OCI-LY7 (cell line): ENCODE data around the gene TULP4. TPM values are rescaled to one million over a fixed set of nuclear protein-coding genes. Genes with fewer than 3 reads are reported as not detected.

ENCODE experiments used
- BruUV-seq: library from RNA; stranded (reverse); fragments of 400-500 nt; replicated peaks from 2 replicates; lab custom pipeline; 2021; lab: Mats Ljungman, UMichigan
- CTCF ChIA-PET: fragments of 300-600 bp; sonication (Branson Sonifier 250); formaldehyde crosslinking; loops from one replicate; lab custom pipeline; 2022; ENCODE audit warnings: antibody characterized with exemption; ENCODE audit not compliant: unreplicated experiment; lab: Charles Lee
- POLR2A ChIA-PET: fragments of 300-600 bp; sonication (Branson Sonifier 250); formaldehyde crosslinking; loops from one replicate; lab custom pipeline; 2022; ENCODE audit warnings: antibody characterized with exemption; lab: Charles Lee
- DNase-seq: peaks from one replicate; pipeline ENCODE4 v3.0.0-alpha.2; 2015; ENCODE audit warnings: low spot score
- H2AFZ ChIP-seq: fragments of 200-600 bp; sonication (generic), shearing (Covaris generic); 2 replicates; pipeline ENCODE4 v1.6.1; 2014; ENCODE audit warnings: mild to moderate bottlenecking, antibody characterized with exemption, low read length, moderate library complexity
- H3K27ac ChIP-seq: fragments of 200-600 bp; sonication (generic); 2 replicates; pipeline ENCODE4 v1.5.1; 2014; ENCODE audit warnings: mixed run types, low read depth, mild to moderate bottlenecking, moderate library complexity, low read length, inconsistent platforms; ENCODE audit not compliant: poor library complexity, severe bottlenecking
- H3K36me3 ChIP-seq: fragments of 200-600 bp; sonication (generic); 2 replicates; pipeline ENCODE4 v1.6.1; 2014; ENCODE audit warnings: mild to moderate bottlenecking, antibody characterized with exemption, low read length, moderate library complexity, mixed read lengths; ENCODE audit not compliant: insufficient read depth
- H3K4me1 ChIP-seq: fragments of 200-600 bp; sonication (generic); 2 replicates; pipeline ENCODE4 v1.5.1; 2014; ENCODE audit warnings: mild to moderate bottlenecking, low read length; ENCODE audit not compliant: insufficient read depth, poor library complexity, severe bottlenecking
- H3K4me2 ChIP-seq: fragments of 200-600 bp; sonication (generic); 2 replicates; pipeline ENCODE4 v1.6.1; 2014; ENCODE audit warnings: mild to moderate bottlenecking, low read length
- H3K4me3 ChIP-seq: fragments of 200-600 bp; sonication (generic); 2 replicates; pipeline ENCODE4 v1.5.1; 2014; ENCODE audit warnings: mild to moderate bottlenecking, low read depth, low read length; ENCODE audit not compliant: poor library complexity, severe bottlenecking
- H3K79me2 ChIP-seq: fragments of 200-600 bp; sonication (generic); 2 replicates; pipeline ENCODE4 v1.6.1; 2016; ENCODE audit warnings: low read depth, mild to moderate bottlenecking, low read length, moderate library complexity, mixed read lengths; ENCODE audit not compliant: insufficient read depth
- H3K9me2 ChIP-seq: fragments of 200-600 bp; sonication (generic); 2 replicates; pipeline ENCODE4 v1.6.1; 2016; ENCODE audit warnings: mild to moderate bottlenecking, low read length, mixed read lengths; ENCODE audit not compliant: insufficient read depth
- H3K9me3 ChIP-seq: fragments of 200-600 bp; sonication (generic); 2 replicates; pipeline ENCODE4 v1.6.1; 2014; ENCODE audit warnings: mild to moderate bottlenecking, mixed run types, low read length, mixed read lengths
- H4K20me1 ChIP-seq: fragments of 200-600 bp; sonication (generic); 2 replicates; pipeline ENCODE4 v1.6.1; 2014; ENCODE audit warnings: mild to moderate bottlenecking, antibody characterized with exemption, low read length, moderate library complexity, mixed read lengths; ENCODE audit not compliant: insufficient read depth
- CTCF ChIP-seq: fragments of 200-600 bp; sonication (generic); conservative IDR thresholded peaks from 2 replicates; pipeline ENCODE4 v1.5.1; 2014; ENCODE audit warnings: mild to moderate bottlenecking, antibody characterized with exemption, low read length, moderate library complexity, mixed read lengths
- EZH2phosphoT487 ChIP-seq: fragments of 200-600 bp; sonication (generic); IDR thresholded peaks from 2 replicates; pipeline ENCODE4 v1.6.1; 2018; ENCODE audit warnings: low read depth, borderline replicate concordance, mild to moderate bottlenecking, mixed run types, antibody characterized with exemption, low read length, moderate library complexity, mixed read lengths
- intact Hi-C: fragments of 100-400 bp; cut with micrococcal nuclease; formaldehyde crosslinking; loops from one replicate; pipeline ENCODE4 v1.10.0; 2022; ENCODE audit not compliant: unreplicated experiment
- total RNA-seq, 2 experiments: library from RNA; depleted of rRNA in 1 of 2; stranded (reverse); fragments of >200 nt in 1 of 2; shearing (Covaris generic) in 1 of 2; gene quantifications; 2 replicates each; pipeline ENCODE4 v1.2.3, GENCODE V29; 2014 to 2022

Gene TULP4
- total RNA-seq, 2 experiments from 2014 or later: 62.1 to 64.8 TPM

GRCh38 chr6:158290040-158290439, 22.2 kb upstream of the TULP4 start:
- DNase-seq: peak; percentile 79
- peaks cover 41% of the 10 kb centered on the region; the same call in 1 of the 2 replicates for H3K79me2 ChIP-seq
- POLR2A ChIA-PET: interaction anchor here (0.9 kb wide), 1 partner anchor 39 kb away, joined by 3 read pairs; no protein-coding TSS in a partner anchor
- H3K27ac ChIP-seq: peak overlapping the region; percentile 77
- CTCF ChIA-PET: interaction anchor here (0.5 kb wide), 1 partner anchor 166 kb away, joined by 3 read pairs; no protein-coding TSS in a partner anchor
- intact Hi-C loops: loop anchor here (2.0 kb wide), 2 partner anchors 47 to 57 kb away; no protein-coding TSS in a partner anchor
- peaks cover 11% of the 10 kb centered on the region; the same call in 1 of the 2 replicates for H4K20me1 ChIP-seq
- no TSS peak for BruUV-seq
- no peaks in the 10 kb centered on the region for H3K9me2 ChIP-seq
- peak overlapping the region; percentile 91 for H3K4me2 ChIP-seq
- H3K4me3 ChIP-seq: peak overlapping the region; percentile 61
- TF ChIP-seq EZH2phosphoT487: no peak
- TF ChIP-seq CTCF: no peak
- H3K4me1 ChIP-seq: peaks cover 49% of the 10 kb centered on the region
- peaks cover under 1% of the 10 kb centered on the region; the same call in 1 of the 2 replicates for H3K9me3 ChIP-seq
- no peak overlapping the region; the same call in 1 of the 2 replicates for H2AFZ ChIP-seq
- H3K36me3 ChIP-seq: peaks cover 21% of the 10 kb centered on the region

- BruUV-seq: no TSS peak
- peak overlapping the region; percentile 91 for H3K4me2 ChIP-seq
- DNase-seq: peak; percentile 85
- H3K36me3 ChIP-seq: peaks cover 27% of the 10 kb centered on the region
- H4K20me1 ChIP-seq: peaks cover 11% of the 10 kb centered on the region; the same call in 1 of the 2 replicates
- no peak overlapping the region for H2AFZ ChIP-seq
- CTCF ChIA-PET: no interaction called here
- H3K4me3 ChIP-seq: peak overlapping the region; percentile 61
- intact Hi-C loops: loop anchor here (2.0 kb wide), 2 partner anchors 48 to 58 kb away; no protein-coding TSS in a partner anchor
- H3K9me2 ChIP-seq: no peaks in the 10 kb centered on the region
- H3K79me2 ChIP-seq: peaks cover 41% of the 10 kb centered on the region; the same call in 1 of the 2 replicates
- TF ChIP-seq CTCF (no peak), EZH2phosphoT487 (no peak)
- peaks cover 49% of the 10 kb centered on the region for H3K4me1 ChIP-seq
- peak overlapping the region; percentile 77 for H3K27ac ChIP-seq
- H3K9me3 ChIP-seq: peaks cover 6% of the 10 kb centered on the region; the same call in 1 of the 2 replicates
- POLR2A ChIA-PET: interaction anchor here (1.2 to 1.5 kb wide), 2 partner anchors 9 to 47 kb away, joined by 3 to 5 read pairs; no protein-coding TSS in a partner anchor
These were observed 21.6 kb upstream of the TULP4 start for GRCh38 chr6:158290659-158291058.

- no peak overlapping the region for H2AFZ ChIP-seq
- TF ChIP-seq CTCF (no peak), EZH2phosphoT487 (no peak)
- ChIA-PET POLR2A (interaction anchor here (1.2 to 1.5 kb wide), 2 partner anchors 10 to 48 kb away, joined by 3 to 5 read pairs; no protein-coding TSS in a partner anchor), CTCF (no interaction called here)
- peaks cover 11% of the 10 kb centered on the region; the same call in 1 of the 2 replicates for H4K20me1 ChIP-seq
- H3K79me2 ChIP-seq: peaks cover 41% of the 10 kb centered on the region; the same call in 1 of the 2 replicates
- no peak overlapping the region for H3K27ac ChIP-seq
- H3K4me2 ChIP-seq: 0 out of 2 replicates have a peak overlapping the region, but pooled peaks have one; percentile 91
- no peak overlapping the region for H3K4me3 ChIP-seq
- TSS peak; percentile 16 for BruUV-seq
- H3K36me3 ChIP-seq: peaks cover 39% of the 10 kb centered on the region
- H3K9me3 ChIP-seq: peaks cover 18% of the 10 kb centered on the region
- DNase-seq: no peak
- H3K4me1 ChIP-seq: peaks cover 49% of the 10 kb centered on the region
- intact Hi-C loops: no loop called here
- H3K9me2 ChIP-seq: no peaks in the 10 kb centered on the region
These were observed 20.2 kb upstream of the TULP4 start for GRCh38 chr6:158292016-158292415.
